Epithelial cell of proximal tubule (primary cell): ENCODE measurements around the gene SLK. TPM values are rescaled to one million over a fixed set of nuclear protein-coding genes. Genes with fewer than 3 reads are reported as not detected.

Experiments
- DNase-seq: peaks from one replicate; pipeline ENCODE4 v3.0.0-alpha.2; 2011; ENCODE audit warnings: low read depth
- H3K4me3 ChIP-seq: 2 replicates; pipeline ENCODE4 v1.5.1; 2011; ENCODE audit warnings: low read depth, mild to moderate bottlenecking, low read length
- CTCF ChIP-seq: conservative IDR thresholded peaks from 2 replicates; pipeline ENCODE4 v1.5.1; 2012; ENCODE audit warnings: low read depth, mild to moderate bottlenecking, low read length
- total RNA-seq: library from RNA; depleted of rRNA; stranded (reverse); fragments of >200 nt; gene quantifications from 2 replicates; pipeline ENCODE4 v1.2.3, GENCODE V29; 2015

The SLK gene
- total RNA-seq, 1 donor from 2014 or later, result 30.4 TPM

- no peak for TF ChIP-seq CTCF
- DNase-seq, result no peak
- H3K4me3 ChIP-seq, result peak overlapping the region; percentile 95
Measured at GRCh38 chr10:103969857-103970627, 3.1 kb downstream of the SLK start.

GRCh38 chr10:103975169-103975568, 8.2 kb downstream of the SLK start:
- no peak overlapping the region for H3K4me3 ChIP-seq
- no peak for DNase-seq
- TF ChIP-seq CTCF, result no peak

- no peak for DNase-seq
Measured at GRCh38 chr10:103977204-103977603, 10.3 kb downstream of the SLK start.

GRCh38 chr10:103979530-103979929, 12.6 kb downstream of the SLK start:
- TF ChIP-seq CTCF, result no peak
- no peak for DNase-seq
- no peak overlapping the region for H3K4me3 ChIP-seq

More at GRCh38 chr10:103977204-103977603, 10.3 kb downstream of the SLK start:
- TF ChIP-seq CTCF, result no peak
- no peak overlapping the region for H3K4me3 ChIP-seq

GRCh38 chr10:103980288-103980906, 13.5 kb downstream of the SLK start:
- no peak for DNase-seq
- no peak for TF ChIP-seq CTCF
- H3K4me3 ChIP-seq, result no peak overlapping the region

GRCh38 chr10:103982639-103983038, 15.7 kb downstream of the SLK start:
- H3K4me3 ChIP-seq, result no peak overlapping the region
- peak; percentile 52 for TF ChIP-seq CTCF
- no peak for DNase-seq
